ENCODE data around the gene SH2B3.

- TF ChIP-seq EZH2phosphoT487 (IDR thresholded peaks at IDR 0.05; ENCODE audit: insufficient read depth, low read depth): no peak
- TF ChIP-seq EZH2 (IDR thresholded peaks at IDR 0.05; ENCODE audit: insufficient read depth, poor library complexity, severe bottlenecking): no peak
Observed at GRCh38 chr12:111454311-111454710, 48.6 kb downstream of the SH2B3 start.

All from GM23248 (cell line).